A673 (cell line): ENCODE data around the gene PRKCH. TPM values are rescaled to one million over a fixed set of nuclear protein-coding genes. Genes with fewer than 3 reads are reported as not detected.

Experiments used
- BruUV-seq: library from RNA; stranded (reverse); fragments of 400-500 nt; replicated peaks from 2 replicates; lab custom pipeline; 2021; lab: Mats Ljungman, UMichigan
- CTCF ChIA-PET: fragments of 300-600 bp; sonication (Branson Sonifier 250); formaldehyde crosslinking; loops from one replicate; lab custom pipeline; 2022; ENCODE audit warnings: antibody characterized with exemption; lab: Charles Lee
- POLR2A ChIA-PET: fragments of 300-600 bp; sonication (Branson Sonifier 250); formaldehyde crosslinking; loops from one replicate; lab custom pipeline; 2022; ENCODE audit warnings: antibody characterized with exemption; ENCODE audit not compliant: low non-redundant PET; lab: Charles Lee
- DNase-seq: peaks from one replicate; pipeline ENCODE4 v3.0.0-alpha.2; 2015; ENCODE audit warnings: low spot score
- H3K27ac ChIP-seq: fragments of 200-600 bp; sonication (generic); 2 replicates; pipeline ENCODE4 v1.5.1; 2016; ENCODE audit warnings: mixed run types, low read depth, mild to moderate bottlenecking, mixed read lengths, antibody characterized with exemption, low read length; ENCODE audit not compliant: poor library complexity, severe bottlenecking
- H3K27me3 ChIP-seq: fragments of 200-600 bp; sonication (generic); replicated peaks from 2 replicates; pipeline ENCODE4 v1.6.1; 2017; ENCODE audit warnings: mixed run types, low read depth, mild to moderate bottlenecking, mixed read lengths, antibody characterized with exemption, low read length; ENCODE audit not compliant: insufficient read depth, poor library complexity
- H3K36me3 ChIP-seq: fragments of 200-600 bp; sonication (generic); 2 replicates; pipeline ENCODE4 v1.6.1; 2016; ENCODE audit warnings: mixed run types, mild to moderate bottlenecking, mixed read lengths, antibody characterized with exemption, low read length; ENCODE audit not compliant: insufficient read depth, poor library complexity, severe bottlenecking
- H3K4me1 ChIP-seq: fragments of 200-600 bp; sonication (generic); 2 replicates; pipeline ENCODE4 v1.6.1; 2017; ENCODE audit warnings: mixed run types, mild to moderate bottlenecking, mixed read lengths, antibody characterized with exemption, low read length; ENCODE audit not compliant: insufficient read depth, poor library complexity, severe bottlenecking
- H3K4me3 ChIP-seq: fragments of 200-600 bp; sonication (generic); 2 replicates; pipeline ENCODE4 v1.5.1; 2016; ENCODE audit warnings: low read depth, mixed run types, mild to moderate bottlenecking, mixed read lengths, low read length; ENCODE audit not compliant: poor library complexity, severe bottlenecking
- H3K9me3 ChIP-seq: fragments of 200-600 bp; sonication (generic); 2 replicates; pipeline ENCODE4 v1.6.1; 2016; ENCODE audit warnings: mixed run types, low read depth, mild to moderate bottlenecking, mixed read lengths, antibody characterized with exemption, low read length; ENCODE audit not compliant: poor library complexity, severe bottlenecking
- EZH2 ChIP-seq: fragments of 200-600 bp; sonication (generic); IDR thresholded peaks from 2 replicates; pipeline ENCODE4 v1.6.1; 2017; ENCODE audit warnings: borderline replicate concordance, low read depth, mild to moderate bottlenecking, mixed read lengths, antibody characterized with exemption, low read length; ENCODE audit not compliant: poor library complexity, severe bottlenecking
- intact Hi-C: fragments of 100-400 bp; cut with micrococcal nuclease; formaldehyde crosslinking; loops from one replicate; pipeline ENCODE4 v1.10.0; 2022; ENCODE audit not compliant: unreplicated experiment
- total RNA-seq: library from RNA; stranded (reverse); gene quantifications from 2 replicates; pipeline ENCODE4 v1.2.3, GENCODE V29; 2021
- TF ChIP-seq, protein P1 (sequence below): fragments of 300-800, 200-600 bp; sonication (generic); conservative IDR thresholded peaks from 2 replicates; pipeline ENCODE4 v1.5.1; 2017; ENCODE audit warnings: low read depth, mild to moderate bottlenecking, antibody characterized with exemption, low read length, moderate library complexity, mixed read lengths

PRKCH gene
- total RNA-seq, 1 experiment from 2014 or later, result 1.8 TPM

DNA sequence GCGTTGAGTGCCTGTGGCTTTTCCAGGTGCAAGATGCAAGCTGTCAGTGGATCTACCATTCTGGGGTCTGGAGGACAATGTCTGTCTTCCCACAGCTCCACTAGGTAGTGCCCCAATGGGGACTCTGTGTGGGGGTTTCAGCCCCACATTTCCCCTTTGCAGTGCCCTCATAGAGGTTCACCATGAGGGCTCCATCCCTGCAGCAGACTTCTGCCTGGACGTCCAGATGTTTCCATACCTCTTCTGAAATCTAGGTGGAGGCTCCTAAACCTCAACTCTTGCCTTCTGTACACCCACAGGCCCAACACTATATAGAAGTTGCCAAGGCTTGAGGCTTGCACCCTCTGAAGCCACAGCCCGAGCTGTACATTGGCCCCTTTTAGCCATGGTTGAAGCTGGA, 52.9 kb downstream of the PRKCH start:
- CTCF ChIA-PET, result no interaction called here

DNA sequence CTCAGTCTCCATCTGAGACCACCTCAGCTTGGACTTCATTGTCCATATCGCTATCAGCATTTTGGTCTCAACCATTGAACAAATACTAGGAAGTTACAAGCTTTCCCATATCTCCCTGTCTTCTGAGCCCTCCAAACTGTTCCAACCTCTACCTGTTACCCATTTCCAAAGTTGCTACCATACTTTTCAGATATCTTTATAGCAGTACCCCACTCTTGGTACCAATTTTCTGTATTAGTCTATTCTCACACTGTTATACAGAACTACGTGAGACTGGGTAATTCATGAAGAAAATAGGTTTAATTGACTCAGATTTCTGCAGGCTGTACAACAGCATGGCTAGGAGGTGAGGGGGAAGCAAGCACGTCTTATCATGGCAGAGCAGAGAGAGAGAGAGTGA, 53.8 kb downstream of the PRKCH start:
- no peaks in the 10 kb centered on the region for H3K4me1 ChIP-seq
- ChIA-PET POLR2A (no interaction called here), CTCF (no interaction called here)
- H3K9me3 ChIP-seq, result peaks cover 11% of the 10 kb centered on the region
- DNase-seq, result no peak
- no peak overlapping the region for H3K4me3 ChIP-seq
- intact Hi-C loops, result no loop called here
- no peaks in the 10 kb centered on the region for H3K36me3 ChIP-seq
- no TSS peak for BruUV-seq
- H3K27me3 ChIP-seq, result no peaks in the 10 kb centered on the region
- TF ChIP-seq, protein P1, sequence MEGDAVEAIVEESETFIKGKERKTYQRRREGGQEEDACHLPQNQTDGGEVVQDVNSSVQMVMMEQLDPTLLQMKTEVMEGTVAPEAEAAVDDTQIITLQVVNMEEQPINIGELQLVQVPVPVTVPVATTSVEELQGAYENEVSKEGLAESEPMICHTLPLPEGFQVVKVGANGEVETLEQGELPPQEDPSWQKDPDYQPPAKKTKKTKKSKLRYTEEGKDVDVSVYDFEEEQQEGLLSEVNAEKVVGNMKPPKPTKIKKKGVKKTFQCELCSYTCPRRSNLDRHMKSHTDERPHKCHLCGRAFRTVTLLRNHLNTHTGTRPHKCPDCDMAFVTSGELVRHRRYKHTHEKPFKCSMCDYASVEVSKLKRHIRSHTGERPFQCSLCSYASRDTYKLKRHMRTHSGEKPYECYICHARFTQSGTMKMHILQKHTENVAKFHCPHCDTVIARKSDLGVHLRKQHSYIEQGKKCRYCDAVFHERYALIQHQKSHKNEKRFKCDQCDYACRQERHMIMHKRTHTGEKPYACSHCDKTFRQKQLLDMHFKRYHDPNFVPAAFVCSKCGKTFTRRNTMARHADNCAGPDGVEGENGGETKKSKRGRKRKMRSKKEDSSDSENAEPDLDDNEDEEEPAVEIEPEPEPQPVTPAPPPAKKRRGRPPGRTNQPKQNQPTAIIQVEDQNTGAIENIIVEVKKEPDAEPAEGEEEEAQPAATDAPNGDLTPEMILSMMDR, result no peak
- TF ChIP-seq EZH2, result no peak
- H3K27ac ChIP-seq, result no peak overlapping the region

More for the DNA sequence above, 52.9 kb downstream of the PRKCH start:
- intact Hi-C loops, result no loop called here
- Histone ChIP-seq H3K36me3 (no peaks in the 10 kb centered on the region), H3K9me3 (peaks cover 11% of the 10 kb centered on the region), H3K27me3 (no peaks in the 10 kb centered on the region), H3K4me1 (no peaks in the 10 kb centered on the region), H3K27ac (no peak overlapping the region), H3K4me3 (no peak overlapping the region)
- TF ChIP-seq, protein P1, result no peak
- no peak for TF ChIP-seq EZH2
- POLR2A ChIA-PET, result no interaction called here
- no peak for DNase-seq
- BruUV-seq, result no TSS peak

DNA sequence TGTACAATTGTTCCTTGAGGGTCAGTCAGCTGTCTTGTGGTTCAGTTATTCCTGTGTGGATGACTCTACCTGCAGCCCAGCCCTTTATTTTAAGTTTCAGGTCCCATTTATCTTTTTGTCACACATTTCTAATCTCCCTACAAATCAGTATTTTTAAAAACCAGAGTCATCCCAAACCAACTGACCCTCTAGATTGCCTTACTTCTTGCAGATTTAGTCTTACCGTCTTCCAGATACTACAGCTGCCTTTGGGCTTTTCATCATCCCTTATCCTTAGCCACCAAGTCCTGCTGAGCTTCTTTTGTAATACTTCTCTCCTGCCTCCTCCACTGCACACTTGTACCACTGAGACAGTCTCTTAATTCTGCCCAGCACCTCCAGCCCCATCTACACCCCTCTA, 54.9 kb downstream of the PRKCH start:
- no peaks in the 10 kb centered on the region for H3K27me3 ChIP-seq
- ChIA-PET POLR2A (interaction anchor here (0.6 kb wide), 1 partner anchor 287 kb away, joined by 4 read pairs; no protein-coding TSS in a partner anchor), CTCF (no interaction called here)
- no TSS peak for BruUV-seq
- intact Hi-C loops, result no loop called here
- DNase-seq, result no peak
- H3K9me3 ChIP-seq, result peaks cover 11% of the 10 kb centered on the region
- H3K4me3 ChIP-seq, result no peak overlapping the region
- H3K4me1 ChIP-seq, result no peaks in the 10 kb centered on the region
- no peak for TF ChIP-seq EZH2
- TF ChIP-seq, protein P1, result no peak
- no peak overlapping the region for H3K27ac ChIP-seq
- no peaks in the 10 kb centered on the region for H3K36me3 ChIP-seq
